HUES64 (cell line): ENCODE results near the gene SFR1. TPM values are rescaled to one million over a fixed set of nuclear protein-coding genes. Genes with fewer than 3 reads are reported as not detected.

ENCODE experiments used
- H3K27ac ChIP-seq: 2 replicates; pipeline ENCODE4 v1.7.0; 2013; ENCODE audit warnings: low read depth, low read length, inconsistent platforms
- H3K27me3 ChIP-seq: 2 replicates; pipeline ENCODE4 v1.6.1; 2013; ENCODE audit warnings: mild to moderate bottlenecking, low read length; ENCODE audit not compliant: insufficient read depth
- H3K36me3 ChIP-seq: 2 replicates; pipeline ENCODE4 v1.6.1; 2013; ENCODE audit warnings: mild to moderate bottlenecking, low read length; ENCODE audit not compliant: insufficient read depth
- H3K4me1 ChIP-seq: 2 replicates; pipeline ENCODE4 v1.6.1; 2013; ENCODE audit warnings: mild to moderate bottlenecking, low read length, moderate library complexity; ENCODE audit not compliant: insufficient read depth
- H3K4me3 ChIP-seq: 2 replicates; pipeline ENCODE4 v1.5.1; 2013; ENCODE audit warnings: mild to moderate bottlenecking, low read length, moderate library complexity
- H3K9ac ChIP-seq: 2 replicates; pipeline ENCODE4 v1.6.1; 2013; ENCODE audit warnings: mild to moderate bottlenecking, low read depth, low read length
- H3K9me3 ChIP-seq: 2 replicates; pipeline ENCODE4 v1.6.1; 2013; ENCODE audit warnings: low read depth, low read length; ENCODE audit not compliant: insufficient read depth
- WGBS: fragments of 150-250, 120-280 bp; methylation state at CpG from one replicate; pipeline ENCODE4 v1.1.7; 2013; ENCODE audit warnings: missing lambda C conversion rate; 5-methylcytosine and 5-hydroxymethylcytosine counted together
- polyA plus RNA-seq, 2 experiments: library from polyadenylated mRNA; stranded (reverse); fragments of 50-300 nt; gene quantifications; one replicate each; pipeline ENCODE4 v1.2.3, GENCODE V29; 2013

Gene SFR1
- 9.2 TPM for polyA plus RNA-seq (2013, experiment 1 of 2)
- 15.7 TPM for polyA plus RNA-seq (2013, experiment 2 of 2)

- Histone ChIP-seq H3K4me1 (peaks cover 19% of the 10 kb centered on the region), H3K27ac (peak within 1 kb of the TSS; percentile 100), H3K4me3 (peak within 1 kb of the TSS; percentile 93), H3K27me3 (no peaks in the 10 kb centered on the region), H3K9me3 (no peaks in the 10 kb centered on the region), H3K36me3 (peaks cover 11% of the 10 kb centered on the region; the same call in 1 of the 2 replicates), H3K9ac (peak within 1 kb of the TSS; percentile 97)
- WGBS, result under 1% methylated on average over 67 of the region's 67 CpGs
These were observed at the start of gene SFR1 for GRCh38 chr10:104121485-104122224. Gene SFR1, plus strand, starts transcription at chr10:104122171. Its CDS starts 13 bp downstream, at chr10:104122184.

- Histone ChIP-seq H3K9ac (no peak overlapping the region), H3K27me3 (no peaks in the 10 kb centered on the region), H3K36me3 (no peaks in the 10 kb centered on the region), H3K4me1 (peaks cover 31% of the 10 kb centered on the region), H3K9me3 (no peaks in the 10 kb centered on the region), H3K4me3 (no peak overlapping the region), H3K27ac (no peak overlapping the region)
- WGBS, result 91% methylated on average over 5 of the region's 5 CpGs
These were observed 49.2 kb upstream of the SFR1 start for GRCh38 chr10:104072786-104073185.

GRCh38 chr10:104074505-104074904 is 47.5 kb upstream of the SFR1 start:
- H3K9me3 ChIP-seq, result no peaks in the 10 kb centered on the region
- H3K27ac ChIP-seq, result no peak overlapping the region
- H3K27me3 ChIP-seq, result no peaks in the 10 kb centered on the region
- H3K36me3 ChIP-seq, result no peaks in the 10 kb centered on the region
- H3K4me3 ChIP-seq, result no peak overlapping the region
- WGBS, result 92% methylated on average over 6 of the region's 6 CpGs
- H3K9ac ChIP-seq, result no peak overlapping the region
- peaks cover 21% of the 10 kb centered on the region for H3K4me1 ChIP-seq

GRCh38 chr10:104076743-104077160 is 45.2 kb upstream of the SFR1 start:
- no peaks in the 10 kb centered on the region for H3K36me3 ChIP-seq
- WGBS, result 3% methylated on average over 3 of the region's 3 CpGs
- H3K27me3 ChIP-seq, result no peaks in the 10 kb centered on the region
- no peaks in the 10 kb centered on the region for H3K9me3 ChIP-seq
- 0 out of 2 replicates have a peak overlapping the region, but pooled peaks have one; percentile 3 for H3K4me3 ChIP-seq
- peak overlapping the region; percentile 88 for H3K27ac ChIP-seq
- peak overlapping the region; percentile 28; the same call in 1 of the 2 replicates for H3K9ac ChIP-seq
- H3K4me1 ChIP-seq, result peaks cover 32% of the 10 kb centered on the region

GRCh38 chr10:104077247-104077646 is 44.7 kb upstream of the SFR1 start:
- no peaks in the 10 kb centered on the region for H3K27me3 ChIP-seq
- H3K4me1 ChIP-seq, result peaks cover 34% of the 10 kb centered on the region
- 6% methylated on average over 3 of the region's 3 CpGs for WGBS
- H3K27ac ChIP-seq, result peak overlapping the region; percentile 86
- peak overlapping the region; percentile 3; the same call in 1 of the 2 replicates for H3K4me3 ChIP-seq
- no peaks in the 10 kb centered on the region for H3K36me3 ChIP-seq
- H3K9me3 ChIP-seq, result no peaks in the 10 kb centered on the region
- H3K9ac ChIP-seq, result peak overlapping the region; percentile 28; the same call in 1 of the 2 replicates

GRCh38 chr10:104077663-104078151 is 44.3 kb upstream of the SFR1 start:
- Histone ChIP-seq H3K9me3 (no peaks in the 10 kb centered on the region), H3K4me3 (no peak overlapping the region)

GRCh38 chr10:104080762-104081161 is 41.2 kb upstream of the SFR1 start:
- no CpG with 5 or more reads among the region's 1 CpG for WGBS
- H3K27me3 ChIP-seq, result no peaks in the 10 kb centered on the region
- H3K36me3 ChIP-seq, result no peaks in the 10 kb centered on the region
- no peaks in the 10 kb centered on the region for H3K9me3 ChIP-seq
- H3K27ac ChIP-seq, result no peak overlapping the region
- no peak overlapping the region for H3K4me3 ChIP-seq
- H3K9ac ChIP-seq, result no peak overlapping the region
- peaks cover 48% of the 10 kb centered on the region for H3K4me1 ChIP-seq

More at GRCh38 chr10:104077663-104078151, 44.3 kb upstream of the SFR1 start:
- peak overlapping the region; percentile 86 for H3K27ac ChIP-seq
- no peaks in the 10 kb centered on the region for H3K36me3 ChIP-seq
- peaks cover 34% of the 10 kb centered on the region for H3K4me1 ChIP-seq
- H3K27me3 ChIP-seq, result no peaks in the 10 kb centered on the region
- H3K9ac ChIP-seq, result peak overlapping the region; percentile 28; the same call in 1 of the 2 replicates
- WGBS, result 73% methylated on average over 4 of the region's 5 CpGs

GRCh38 chr10:104081998-104082397 is 40.0 kb upstream of the SFR1 start:
- WGBS, result 90% methylated on average over 5 of the region's 5 CpGs
- no peak overlapping the region for H3K9ac ChIP-seq
- H3K36me3 ChIP-seq, result no peaks in the 10 kb centered on the region
- no peaks in the 10 kb centered on the region for H3K9me3 ChIP-seq
- no peak overlapping the region for H3K4me3 ChIP-seq
- peaks cover 38% of the 10 kb centered on the region for H3K4me1 ChIP-seq
- no peak overlapping the region for H3K27ac ChIP-seq
- H3K27me3 ChIP-seq, result no peaks in the 10 kb centered on the region

GRCh38 chr10:104084482-104085142 is 37.4 kb upstream of the SFR1 start:
- Histone ChIP-seq H3K27me3 (no peaks in the 10 kb centered on the region), H3K4me1 (peaks cover 27% of the 10 kb centered on the region), H3K36me3 (no peaks in the 10 kb centered on the region), H3K4me3 (no peak overlapping the region), H3K9me3 (no peaks in the 10 kb centered on the region), H3K27ac (no peak overlapping the region), H3K9ac (no peak overlapping the region)
- 91% methylated on average over 5 of the region's 5 CpGs for WGBS

- Histone ChIP-seq H3K9me3 (no peaks in the 10 kb centered on the region), H3K27ac (no peak within 1 kb of the TSS), H3K9ac (no peak within 1 kb of the TSS), H3K27me3 (no peaks in the 10 kb centered on the region), H3K36me3 (no peaks in the 10 kb centered on the region), H3K4me3 (no peak within 1 kb of the TSS), H3K4me1 (peaks cover 32% of the 10 kb centered on the region)
- WGBS, result 85% methylated on average over 3 of the region's 3 CpGs
These were observed 36.1 kb upstream of the SFR1 start, which contains the start of gene COL17A1 for GRCh38 chr10:104085801-104086400. Gene COL17A1, minus strand, starts transcription at chr10:104085880. Its CDS starts 5,207 bp downstream, at chr10:104080673.

GRCh38 chr10:104088239-104088638 is 33.7 kb upstream of the SFR1 start:
- Histone ChIP-seq H3K9ac (no peak overlapping the region), H3K4me1 (peaks cover 27% of the 10 kb centered on the region), H3K9me3 (no peaks in the 10 kb centered on the region), H3K36me3 (no peaks in the 10 kb centered on the region), H3K27ac (no peak overlapping the region), H3K27me3 (no peaks in the 10 kb centered on the region), H3K4me3 (no peak overlapping the region)
- 96% methylated on average over 5 of the region's 5 CpGs for whole genome bisulfite sequencing
